ENCODE data around the gene SCGB3A2. TPM values are rescaled to one million over a fixed set of nuclear protein-coding genes. Genes with fewer than 3 reads are reported as not detected.

Gene SCGB3A2
- total RNA-seq: not detected in 2 replicates

GRCh38 chr5:147878066-147878759 lies at the start of gene SCGB3A2:
Gene SCGB3A2 (plus strand): TSS chr5:147878711. CDS start chr5:147878804, 93 bp downstream.

GRCh38 chr5:147831465-147831864 lies 47.0 kb upstream of the SCGB3A2 start, which contains the start of gene SPINK1:
Gene SPINK1 (minus strand): TSS chr5:147831671. CDS start chr5:147831577, 94 bp downstream.

GRCh38 chr5:147906326-147907095 lies 28.0 kb downstream of the SCGB3A2 start, which contains the start of gene C5orf46:
Gene C5orf46 (minus strand): TSS chr5:147906538. CDS start chr5:147906501, 37 bp downstream.

Other genes starting within 250 kb of the SCGB3A2 start
- not detected in 2 replicates for gene JAKMIP2, start 96.0 kb upstream of the SCGB3A2 start, total RNA-seq
- gene SPINK1, start 47.0 kb upstream of the SCGB3A2 start, total RNA-seq: 3.6 TPM in 1 of 2 replicates, not detected in the other
- gene C5orf46, start 27.8 kb downstream of the SCGB3A2 start, total RNA-seq: 1.2 TPM in 1 of 2 replicates, not detected in the other
- 5.5 and 14.1 TPM in 2 replicates for gene SPINK5, start 185.3 kb downstream of the SCGB3A2 start, total RNA-seq